CD8-positive, alpha-beta memory T cell (primary cell): Measurements from ENCODE around the gene RAMP1. TPM values are rescaled to one million over a fixed set of nuclear protein-coding genes. Genes with fewer than 3 reads are reported as not detected.
"Not testable (repeated sequence)": the region's sequence is repeated elsewhere in the genome, so short reads cannot be mapped to it uniquely, and the experiment has no call there.

ENCODE experiments used
- CTCF ChIA-PET: fragments of 350-600 bp; sonication (Branson Sonifier 250); formaldehyde crosslinking; loops from one replicate; lab custom pipeline; 2021; ENCODE audit warnings: antibody characterized with exemption; lab: Charles Lee
- POLR2A ChIA-PET: fragments of 350-600 bp; sonication (Branson Sonifier 250); formaldehyde crosslinking; loops from one replicate; lab custom pipeline; 2021; ENCODE audit warnings: antibody characterized with exemption; lab: Charles Lee
- DNase-seq, 5 donors: peaks; one replicate each; pipeline versions ENCODE4 v3.0.0 to v3.0.0-alpha.2; 2020 to 2022; ENCODE audit warnings: mixed read lengths in 1 of 5
- H3K27ac ChIP-seq: one replicate; pipeline ENCODE4 v1.7.0; 2013; ENCODE audit warnings: low read depth, mild to moderate bottlenecking, low read length, moderate library complexity
- H3K27me3 ChIP-seq: 2 replicates; pipeline ENCODE4 v1.7.0; 2013; ENCODE audit warnings: low read length, mild to moderate bottlenecking; ENCODE audit not compliant: insufficient read depth, poor library complexity, severe bottlenecking
- H3K36me3 ChIP-seq: 2 replicates; pipeline ENCODE4 v1.7.0; 2013; ENCODE audit warnings: mild to moderate bottlenecking, low read length, moderate library complexity; ENCODE audit not compliant: insufficient read depth
- H3K4me1 ChIP-seq: 2 replicates; pipeline ENCODE4 v1.7.0; 2013; ENCODE audit warnings: mild to moderate bottlenecking, low read length, moderate library complexity; ENCODE audit not compliant: insufficient read depth
- H3K4me3 ChIP-seq: 2 replicates; pipeline ENCODE4 v1.7.0; 2013; ENCODE audit warnings: mild to moderate bottlenecking, low read length
- H3K9me3 ChIP-seq: 2 replicates; pipeline ENCODE4 v1.7.0; 2013; ENCODE audit warnings: mild to moderate bottlenecking, low read length
- H3K27ac Mint-ChIP-seq, 8 donors: one replicate each; pipeline ENCODE4 v1.8.0; 2020 to 2021; ENCODE audit warnings: mixed read lengths in 8 of 8, mild to moderate bottlenecking in 6 of 8, inconsistent platforms in 3 of 8, moderate library complexity in 3 of 8
- H3K27me3 Mint-ChIP-seq, 2 donors: one replicate each; pipeline ENCODE4 v1.8.0; 2020 to 2021; ENCODE audit warnings: mixed read lengths in 2 of 2, mild to moderate bottlenecking in 1 of 2, moderate library complexity in 1 of 2
- H3K36me3 Mint-ChIP-seq, 3 donors: one replicate each; pipeline ENCODE4 v1.8.0; 2020 to 2021; ENCODE audit warnings: mixed read lengths in 3 of 3, inconsistent platforms in 1 of 3, mild to moderate bottlenecking in 1 of 3
- H3K4me1 Mint-ChIP-seq, 3 donors: one replicate each; pipeline ENCODE4 v1.8.0; 2020 to 2021; ENCODE audit warnings: mixed read lengths in 3 of 3, inconsistent platforms in 1 of 3, mild to moderate bottlenecking in 1 of 3
- H3K4me3 Mint-ChIP-seq, 7 donors: one replicate each; pipeline ENCODE4 v1.8.0; 2020 to 2021; ENCODE audit warnings: mixed read lengths in 7 of 7, mild to moderate bottlenecking in 6 of 7, moderate library complexity in 4 of 7, inconsistent platforms in 2 of 7
- H3K9me3 Mint-ChIP-seq, 5 donors: one replicate each; pipeline ENCODE4 v1.8.0; 2020 to 2022; ENCODE audit warnings: mixed read lengths in 5 of 5, mild to moderate bottlenecking in 3 of 5, moderate library complexity in 2 of 5, inconsistent platforms in 1 of 5
- polyA plus RNA-seq: library from polyadenylated mRNA; unstranded; fragments of 300-500 nt; fragmentation: Illumina TruSeq; gene quantifications from one replicate; pipeline ENCODE4 v1.2.3, GENCODE V29; 2021
- total RNA-seq, 2 experiments: library from RNA; stranded (reverse); gene quantifications; one replicate each; pipeline ENCODE4 v1.2.3, GENCODE V29; 2021

The RAMP1 gene
- total and polyA plus RNA-seq, 3 experiments from 2014 or later: 0.59 to 0.63 (median 0.60) TPM

- no peak for DNase-seq
- no peak overlapping the region for H3K27ac Mint-ChIP-seq
- Histone ChIP-seq H3K9me3 (no peaks in the 10 kb centered on the region), H3K36me3 (no peaks in the 10 kb centered on the region), H3K4me1 (no peaks in the 10 kb centered on the region), H3K4me3 (no peak overlapping the region), H3K27me3 (no peaks in the 10 kb centered on the region), H3K27ac (no peak overlapping the region)
- POLR2A ChIA-PET: no interaction called here
- H3K27me3 Mint-ChIP-seq: peaks cover 0 to 5% of the 10 kb centered on the region in 2 donors
- H3K4me1 Mint-ChIP-seq: no peaks in the 10 kb centered on the region
- H3K36me3 Mint-ChIP-seq: peaks cover 0 to 2% (median 0%) of the 10 kb centered on the region in 3 donors
- H3K4me3 Mint-ChIP-seq: no peak overlapping the region
- CTCF ChIA-PET: interaction anchor here (1.4 kb wide), 1 partner anchor 8 kb away, joined by 3 read pairs; no protein-coding TSS in a partner anchor
- no peaks in the 10 kb centered on the region for H3K9me3 Mint-ChIP-seq
These were observed 31.9 kb upstream of the RAMP1 start for GRCh38 chr2:237827421-237827987.

GRCh38 chr2:237830522-237830921, 28.9 kb upstream of the RAMP1 start:
- Histone ChIP-seq H3K4me3 (no peak overlapping the region), H3K27me3 (no peaks in the 10 kb centered on the region), H3K36me3 (no peaks in the 10 kb centered on the region), H3K4me1 (no peaks in the 10 kb centered on the region), H3K27ac (no peak overlapping the region), H3K9me3 (no peaks in the 10 kb centered on the region)
- Mint-ChIP-seq H3K4me1 (no peaks in the 10 kb centered on the region), H3K9me3 (no peaks in the 10 kb centered on the region), H3K27ac (no peak overlapping the region), H3K27me3 (peaks cover 0 to 3% of the 10 kb centered on the region in 2 donors), H3K4me3 (no peak overlapping the region), H3K36me3 (peaks cover 3 to 9% (median 6%) of the 10 kb centered on the region in 3 donors)
- ChIA-PET POLR2A (no interaction called here), CTCF (no interaction called here)
- DNase-seq: no peak

DNA sequence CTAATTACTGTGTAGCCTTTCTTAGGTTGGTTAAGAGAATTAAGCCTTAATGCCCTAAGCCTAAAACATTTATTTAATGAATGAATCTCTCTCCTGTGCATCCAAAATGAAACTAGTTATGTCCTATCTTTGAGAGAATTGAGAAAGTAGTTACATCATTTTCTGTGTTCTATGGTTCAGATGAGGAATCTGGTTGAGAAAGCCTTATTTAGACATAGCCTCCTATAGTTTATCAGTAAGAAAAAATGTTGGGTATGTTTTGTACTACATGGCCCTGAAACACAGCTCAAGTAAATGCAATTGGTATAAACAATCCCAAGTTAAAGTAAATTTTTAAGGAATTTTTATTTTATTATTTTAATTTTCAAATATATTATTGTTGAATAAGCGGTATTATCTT, 25.9 kb upstream of the RAMP1 start:
- no peak overlapping the region for H3K4me3 ChIP-seq
- no peak overlapping the region for H3K27ac Mint-ChIP-seq
- no peak for DNase-seq
- H3K9me3 ChIP-seq: no peaks in the 10 kb centered on the region
- no peaks in the 10 kb centered on the region for H3K4me1 ChIP-seq
- H3K27ac ChIP-seq: no peak overlapping the region
- H3K4me3 Mint-ChIP-seq: no peak overlapping the region
- H3K9me3 Mint-ChIP-seq: no peaks in the 10 kb centered on the region
- H3K27me3 ChIP-seq: no peaks in the 10 kb centered on the region
- POLR2A ChIA-PET: no interaction called here
- no peaks in the 10 kb centered on the region for H3K4me1 Mint-ChIP-seq
- H3K27me3 Mint-ChIP-seq: peaks cover 1 to 3% of the 10 kb centered on the region in 2 donors
- CTCF ChIA-PET: no interaction called here
- peaks cover 3 to 11% (median 6%) of the 10 kb centered on the region in 3 donors for H3K36me3 Mint-ChIP-seq
- no peaks in the 10 kb centered on the region for H3K36me3 ChIP-seq

DNA sequence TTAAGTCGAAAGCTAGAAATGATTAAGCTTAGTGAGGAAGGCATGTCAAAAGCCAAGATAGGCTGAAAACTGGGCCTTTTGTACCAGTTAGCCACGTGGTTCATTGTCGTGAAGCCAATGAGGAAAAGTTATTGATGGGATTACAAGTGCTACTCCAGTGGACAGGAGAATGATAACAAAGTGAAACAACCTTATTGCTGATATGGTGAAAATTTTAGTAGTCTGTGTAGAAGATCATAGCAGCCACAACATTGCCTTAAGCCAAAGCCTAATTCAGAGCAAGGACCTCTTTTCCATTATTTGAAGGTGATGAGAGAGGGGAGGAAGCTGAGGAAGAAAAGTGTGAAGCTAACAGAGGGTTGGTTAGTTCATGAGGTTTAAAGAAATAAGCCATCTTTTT, 24.1 kb upstream of the RAMP1 start:
- DNase-seq: no peak
- Histone ChIP-seq H3K4me1 (no peaks in the 10 kb centered on the region), H3K36me3 (no peaks in the 10 kb centered on the region), H3K27ac (no peak overlapping the region), H3K27me3 (no peaks in the 10 kb centered on the region), H3K9me3 (no peaks in the 10 kb centered on the region), H3K4me3 (no peak overlapping the region)
- Mint-ChIP-seq H3K36me3 (peaks cover 3 to 17% (median 6%) of the 10 kb centered on the region in 3 donors), H3K27ac (no peak overlapping the region), H3K4me1 (no peaks in the 10 kb centered on the region), H3K9me3 (peaks cover 0 to 2% (median 0%) of the 10 kb centered on the region in 5 donors), H3K4me3 (no peak overlapping the region), H3K27me3 (peaks cover 3 to 5% of the 10 kb centered on the region in 2 donors)
- ChIA-PET POLR2A (no interaction called here), CTCF (interaction anchor here (1.3 kb wide), 1 partner anchor 8 kb away, joined by 3 read pairs; no protein-coding TSS in a partner anchor)

DNA sequence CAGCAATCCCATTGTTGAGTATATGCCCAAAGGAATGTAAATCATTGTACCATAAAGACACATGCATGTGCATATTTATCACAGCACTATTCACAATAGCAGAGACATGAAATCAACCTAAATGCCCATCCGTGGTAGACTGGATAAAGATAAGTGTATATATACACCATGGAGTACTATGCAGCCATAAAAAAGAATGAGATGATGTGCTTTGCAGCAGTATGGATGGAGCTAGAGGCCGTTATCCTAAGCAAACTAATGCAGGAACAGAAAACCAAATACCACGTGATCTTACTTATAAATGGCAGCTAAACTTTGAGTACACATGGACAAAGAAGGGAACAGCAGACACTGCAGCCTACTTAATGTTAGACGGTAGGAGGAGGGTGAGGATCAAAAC, 18.4 kb upstream of the RAMP1 start:
- ChIA-PET POLR2A (no interaction called here), CTCF (no interaction called here)
- Histone ChIP-seq H3K4me3 (no peak overlapping the region), H3K27me3 (no peaks in the 10 kb centered on the region), H3K9me3 (no peaks in the 10 kb centered on the region), H3K27ac (no peak overlapping the region), H3K4me1 (no peaks in the 10 kb centered on the region), H3K36me3 (no peaks in the 10 kb centered on the region)
- peaks cover 0 to 5% of the 10 kb centered on the region in 2 donors for H3K27me3 Mint-ChIP-seq
- H3K9me3 Mint-ChIP-seq: peaks cover 0 to 2% (median 0%) of the 10 kb centered on the region in 5 donors
- H3K4me3 Mint-ChIP-seq: no peak overlapping the region
- H3K27ac Mint-ChIP-seq: no peak overlapping the region
- no peak for DNase-seq
- no peaks in the 10 kb centered on the region for H3K4me1 Mint-ChIP-seq
- H3K36me3 Mint-ChIP-seq: peaks cover 0 to 12% (median 1%) of the 10 kb centered on the region in 3 donors

DNA sequence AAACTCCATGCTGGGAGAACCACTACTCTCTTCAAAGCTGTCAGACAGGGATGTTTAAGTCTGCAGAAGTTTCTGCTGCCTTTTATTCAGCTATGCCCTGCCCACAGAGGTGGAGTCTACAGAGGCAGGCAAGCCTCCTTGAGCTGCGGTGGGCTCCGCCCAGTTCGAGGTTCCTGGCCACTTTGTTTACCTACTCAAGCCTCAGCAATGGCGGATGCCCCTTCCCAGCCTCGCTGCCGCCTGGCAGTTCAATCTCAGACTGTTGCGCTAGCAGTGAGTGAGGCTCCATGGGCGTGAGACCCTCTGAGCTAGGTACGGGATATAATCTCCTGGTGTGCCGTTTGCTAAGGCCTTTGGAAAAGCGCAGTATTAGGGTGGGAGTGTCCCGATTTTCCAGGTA, 10.5 kb upstream of the RAMP1 start:
- H3K4me3 Mint-ChIP-seq, H3K9me3 Mint-ChIP-seq, H3K4me1 Mint-ChIP-seq, H3K27me3 ChIP-seq, H3K9me3 ChIP-seq, H3K27ac ChIP-seq, H3K27ac Mint-ChIP-seq, DNase-seq, H3K4me1 ChIP-seq, H3K36me3 ChIP-seq, H3K27me3 Mint-ChIP-seq, POLR2A ChIA-PET, H3K4me3 ChIP-seq, CTCF ChIA-PET: not testable (repeated sequence)
- H3K36me3 Mint-ChIP-seq: peaks cover 0 to 22% (median 1%) of the 10 kb centered on the region in 3 donors

- Mint-ChIP-seq H3K36me3 (no peaks in the 10 kb centered on the region), H3K4me1 (peaks cover 3 to 6% (median 4%) of the 10 kb centered on the region in 3 donors), H3K4me3 (no peak overlapping the region), H3K27ac (no peak overlapping the region), H3K27me3 (peaks cover 15 to 21% of the 10 kb centered on the region in 2 donors), H3K9me3 (peaks cover 0 to 3% (median 0%) of the 10 kb centered on the region in 5 donors)
- Histone ChIP-seq H3K4me1 (no peaks in the 10 kb centered on the region), H3K27ac (no peak overlapping the region), H3K4me3 (no peak overlapping the region), H3K27me3 (no peaks in the 10 kb centered on the region), H3K9me3 (no peaks in the 10 kb centered on the region), H3K36me3 (no peaks in the 10 kb centered on the region)
- CTCF ChIA-PET: interaction anchor here (0.7 kb wide), 1 partner anchor 409 kb away, joined by 3 read pairs; no protein-coding TSS in a partner anchor
- DNase-seq: no peak
- POLR2A ChIA-PET: no interaction called here
These were observed 5.1 kb upstream of the RAMP1 start for GRCh38 chr2:237854295-237854694.

DNA sequence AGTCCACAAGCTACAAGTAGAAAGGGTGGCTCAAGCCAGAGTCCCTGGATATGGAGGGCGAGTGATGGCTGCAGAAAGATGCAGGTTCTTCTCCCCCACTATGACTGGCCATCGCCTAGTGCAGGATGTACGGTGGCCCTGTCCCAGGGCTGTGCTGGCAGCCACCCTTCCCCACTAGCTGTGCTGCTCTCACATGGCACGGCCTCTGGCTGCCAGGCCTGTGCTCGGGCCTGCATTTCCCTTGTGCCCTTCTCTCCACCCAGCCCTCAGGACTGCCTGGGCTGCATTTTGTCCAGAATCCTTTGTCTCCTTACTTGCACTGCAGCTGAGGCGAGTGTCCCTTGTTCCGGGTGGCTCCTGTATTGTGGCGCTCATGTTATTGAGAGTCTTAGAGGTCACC, 1.6 kb upstream of the RAMP1 start:
- Mint-ChIP-seq H3K4me1 (peaks cover 3 to 6% (median 4%) of the 10 kb centered on the region in 3 donors), H3K9me3 (no peaks in the 10 kb centered on the region), H3K36me3 (no peaks in the 10 kb centered on the region), H3K27me3 (peaks cover 37 to 47% of the 10 kb centered on the region in 2 donors), H3K27ac (no peak overlapping the region), H3K4me3 (no peak overlapping the region)
- H3K27me3 ChIP-seq: no peaks in the 10 kb centered on the region
- H3K9me3 ChIP-seq: no peaks in the 10 kb centered on the region
- no peak overlapping the region for H3K4me3 ChIP-seq
- no peaks in the 10 kb centered on the region for H3K4me1 ChIP-seq
- no peaks in the 10 kb centered on the region for H3K36me3 ChIP-seq
- POLR2A ChIA-PET: no interaction called here
- H3K27ac ChIP-seq: no peak overlapping the region
- CTCF ChIA-PET: interaction anchor here (1.0 to 1.3 kb wide), 2 partner anchors 405 to 407 kb away, joined by 3 to 9 read pairs; no protein-coding TSS in a partner anchor
- DNase-seq: no peak
